ENCODE measurements around the gene PAK3. TPM values are rescaled to one million over a fixed set of nuclear protein-coding genes. Genes with fewer than 3 reads are reported as not detected.
A peak's percentile ranks its signal among the peaks of the same experiment; 100 is the strongest.

PAK3 gene
- total RNA-seq, 1 donor from 2014 or later, result 1.4 TPM

DNA sequence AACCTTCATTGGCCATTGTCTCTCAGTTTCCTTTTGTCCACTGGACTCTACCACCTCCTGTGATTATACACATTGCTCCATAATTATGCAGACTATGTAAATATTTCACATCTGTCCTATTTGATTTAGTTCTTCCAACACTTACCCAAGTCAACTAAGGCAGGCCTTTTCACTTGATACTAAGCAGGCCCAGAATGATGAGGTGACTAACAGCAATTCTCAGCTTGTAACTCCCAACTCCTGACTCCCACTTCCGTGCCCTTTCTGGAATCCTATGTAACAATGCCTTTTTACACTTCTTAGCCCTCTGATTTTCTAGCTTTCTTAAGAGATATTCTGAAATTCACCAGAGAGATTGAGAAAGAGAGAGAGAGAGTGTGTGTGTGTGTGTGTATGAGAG is 6.6 kb downstream of the PAK3 start:
- no peaks in the 10 kb centered on the region for H3K27me3 ChIP-seq
- intact Hi-C loops (cut with DNase I), result no loop called here
- no peaks in the 10 kb centered on the region for H3K36me3 ChIP-seq
- H3K27ac ChIP-seq, result no peak overlapping the region
- no peak for DNase-seq
- H3K4me1 ChIP-seq, result no peaks in the 10 kb centered on the region
- H3K9me3 ChIP-seq, result no peaks in the 10 kb centered on the region
- ATAC-seq, result no peak
- no peak overlapping the region for H3K4me3 ChIP-seq
- TF ChIP-seq, protein P1, sequence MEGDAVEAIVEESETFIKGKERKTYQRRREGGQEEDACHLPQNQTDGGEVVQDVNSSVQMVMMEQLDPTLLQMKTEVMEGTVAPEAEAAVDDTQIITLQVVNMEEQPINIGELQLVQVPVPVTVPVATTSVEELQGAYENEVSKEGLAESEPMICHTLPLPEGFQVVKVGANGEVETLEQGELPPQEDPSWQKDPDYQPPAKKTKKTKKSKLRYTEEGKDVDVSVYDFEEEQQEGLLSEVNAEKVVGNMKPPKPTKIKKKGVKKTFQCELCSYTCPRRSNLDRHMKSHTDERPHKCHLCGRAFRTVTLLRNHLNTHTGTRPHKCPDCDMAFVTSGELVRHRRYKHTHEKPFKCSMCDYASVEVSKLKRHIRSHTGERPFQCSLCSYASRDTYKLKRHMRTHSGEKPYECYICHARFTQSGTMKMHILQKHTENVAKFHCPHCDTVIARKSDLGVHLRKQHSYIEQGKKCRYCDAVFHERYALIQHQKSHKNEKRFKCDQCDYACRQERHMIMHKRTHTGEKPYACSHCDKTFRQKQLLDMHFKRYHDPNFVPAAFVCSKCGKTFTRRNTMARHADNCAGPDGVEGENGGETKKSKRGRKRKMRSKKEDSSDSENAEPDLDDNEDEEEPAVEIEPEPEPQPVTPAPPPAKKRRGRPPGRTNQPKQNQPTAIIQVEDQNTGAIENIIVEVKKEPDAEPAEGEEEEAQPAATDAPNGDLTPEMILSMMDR (IDR thresholded peaks at IDR 0.05), result no peak

DNA sequence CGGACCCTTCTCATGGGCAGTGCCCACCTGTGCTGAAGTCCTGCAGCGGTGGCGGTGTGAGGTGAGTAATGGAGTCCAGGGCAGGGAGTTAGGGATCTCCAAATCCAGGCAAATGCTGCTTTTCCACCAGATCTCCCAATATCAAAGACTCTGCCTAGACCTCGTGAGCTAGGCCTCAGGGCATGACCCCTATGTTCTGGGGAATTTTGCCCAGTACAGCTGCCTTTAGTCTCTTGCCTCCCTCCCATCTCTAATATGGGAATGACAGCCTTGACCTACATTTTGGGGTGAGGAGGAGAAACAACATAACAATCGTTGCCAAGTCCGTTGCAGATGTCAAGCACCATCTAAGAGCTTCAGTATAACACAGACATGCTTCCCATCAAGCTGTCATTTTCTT is 7.3 kb downstream of the PAK3 start:
- Histone ChIP-seq H3K9me3 (no peaks in the 10 kb centered on the region), H3K4me3 (no peak overlapping the region), H3K4me1 (no peaks in the 10 kb centered on the region), H3K27me3 (no peaks in the 10 kb centered on the region), H3K36me3 (no peaks in the 10 kb centered on the region), H3K27ac (no peak overlapping the region)
- no peak for DNase-seq
- ATAC-seq, result peak; percentile 30
- TF ChIP-seq, protein P1 (IDR thresholded peaks at IDR 0.05), result no peak
- intact Hi-C loops (cut with DNase I), result no loop called here

DNA sequence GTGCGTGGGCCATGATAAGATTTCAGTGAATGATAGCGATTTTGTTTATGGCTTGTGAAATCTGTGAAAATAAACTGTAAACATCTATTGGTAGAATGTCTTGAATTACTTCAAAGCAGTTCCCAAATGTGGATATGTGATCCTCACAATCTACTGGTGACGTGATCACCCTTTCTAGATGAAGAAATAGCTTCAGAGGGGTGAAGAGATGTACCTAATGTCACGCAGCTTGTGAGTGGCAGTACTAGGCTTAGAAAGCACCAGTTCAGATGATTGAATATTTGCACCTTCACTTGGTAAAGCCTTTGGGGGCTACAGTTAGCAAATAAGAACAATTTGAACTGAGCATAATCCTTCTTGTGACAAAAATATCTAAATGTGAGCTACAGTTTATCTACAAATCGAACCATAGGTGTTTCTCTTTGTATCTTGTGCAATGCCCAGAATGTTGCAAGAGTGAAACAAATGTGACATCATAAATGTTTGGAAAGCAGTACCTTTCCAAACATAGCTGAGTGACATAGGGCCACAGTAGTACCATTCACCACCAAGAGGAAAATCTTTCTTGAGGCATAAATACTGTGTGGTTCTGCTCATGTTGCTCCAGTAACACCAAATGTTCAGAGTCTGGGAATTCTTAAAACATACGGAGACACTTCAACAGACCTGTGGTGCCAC is 14.2 kb downstream of the PAK3 start:
- ATAC-seq, result no peak
- no peaks in the 10 kb centered on the region for H3K27me3 ChIP-seq

DNA sequence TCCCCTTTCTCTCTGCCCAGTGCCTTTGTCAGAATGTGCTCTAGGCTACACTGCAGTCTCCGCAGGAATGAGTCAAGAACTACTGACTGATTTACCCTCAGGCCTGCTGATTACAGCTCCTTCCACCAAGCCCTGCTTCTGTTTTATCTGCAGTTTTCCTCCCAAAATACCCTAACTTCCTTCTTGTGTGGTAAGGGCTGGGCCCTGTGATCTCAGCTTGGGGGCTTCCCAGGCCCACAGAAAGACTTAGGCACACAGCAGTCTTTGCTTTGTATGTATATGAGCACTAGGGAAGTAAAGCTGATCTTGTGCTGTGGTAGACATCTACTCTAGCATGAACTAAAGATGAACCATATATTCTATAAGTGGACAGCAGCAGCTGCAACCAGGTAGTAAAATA is 18.8 kb downstream of the PAK3 start:
- Histone ChIP-seq H3K4me1 (no peaks in the 10 kb centered on the region), H3K9me3 (no peaks in the 10 kb centered on the region), H3K27ac (no peak overlapping the region), H3K4me3 (no peak overlapping the region), H3K36me3 (no peaks in the 10 kb centered on the region), H3K27me3 (no peaks in the 10 kb centered on the region)
- no peak for DNase-seq
- TF ChIP-seq, protein P1 (IDR thresholded peaks at IDR 0.05), result no peak
- intact Hi-C loops (cut with DNase I), result no loop called here
- ATAC-seq, result no peak

More for the DNA sequence above, 14.2 kb downstream of the PAK3 start:
- no peak overlapping the region for H3K4me3 ChIP-seq
- no peaks in the 10 kb centered on the region for H3K9me3 ChIP-seq
- H3K27ac ChIP-seq, result no peak overlapping the region
- intact Hi-C loops (cut with DNase I), result no loop called here
- H3K4me1 ChIP-seq, result no peaks in the 10 kb centered on the region
- TF ChIP-seq, protein P1 (IDR thresholded peaks at IDR 0.05), result no peak
- no peaks in the 10 kb centered on the region for H3K36me3 ChIP-seq
- no peak for DNase-seq

DNA sequence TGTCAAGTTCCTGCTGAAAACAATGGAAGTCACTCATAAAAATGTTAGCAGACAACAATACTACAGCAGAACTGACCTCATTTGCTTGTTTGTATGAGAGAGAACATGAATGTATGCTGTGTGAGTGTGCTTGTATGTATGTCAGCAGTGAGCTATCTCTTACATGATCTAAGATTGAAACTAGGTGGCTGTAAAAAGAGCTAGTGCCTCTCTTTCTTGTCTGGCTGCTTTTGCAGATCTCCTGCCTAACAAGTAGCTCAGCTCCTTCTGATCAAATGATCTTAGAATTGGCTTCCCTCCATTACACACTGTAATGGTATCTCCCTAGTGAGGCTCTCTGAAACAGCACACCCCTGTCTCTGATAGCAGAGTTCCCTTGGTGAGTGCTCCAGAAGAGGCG is 20.7 kb downstream of the PAK3 start:
- Histone ChIP-seq H3K4me3 (no peak overlapping the region), H3K27ac (no peak overlapping the region), H3K4me1 (no peaks in the 10 kb centered on the region), H3K9me3 (no peaks in the 10 kb centered on the region), H3K27me3 (no peaks in the 10 kb centered on the region), H3K36me3 (no peaks in the 10 kb centered on the region)
- intact Hi-C loops (cut with DNase I), result no loop called here
- ATAC-seq (no peak), DNase-seq (no peak)
- TF ChIP-seq, protein P1 (IDR thresholded peaks at IDR 0.05), result no peak

DNA sequence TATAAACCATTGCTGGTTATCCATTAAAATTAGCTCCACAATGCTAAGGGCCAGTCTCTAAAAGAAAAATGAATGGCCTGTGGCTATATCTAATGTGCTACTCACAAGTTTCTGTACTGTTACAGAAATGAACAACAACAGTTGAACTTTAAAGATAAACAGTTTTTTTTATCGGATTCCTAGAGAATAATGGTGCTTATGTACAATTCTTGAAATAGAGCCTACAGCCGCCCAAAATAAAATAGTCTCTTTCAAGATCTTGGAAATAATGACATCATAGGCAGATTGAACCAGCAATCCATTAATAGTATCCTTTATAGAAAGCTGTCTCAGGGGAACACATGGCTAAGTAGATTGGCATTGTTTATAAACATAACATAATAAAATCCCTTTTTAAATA is 23.4 kb downstream of the PAK3 start:
- no peak for DNase-seq
- Histone ChIP-seq H3K9me3 (no peaks in the 10 kb centered on the region), H3K4me1 (no peaks in the 10 kb centered on the region), H3K36me3 (no peaks in the 10 kb centered on the region), H3K27ac (no peak overlapping the region), H3K27me3 (no peaks in the 10 kb centered on the region), H3K4me3 (no peak overlapping the region)
- no peak for ATAC-seq
- intact Hi-C loops (cut with DNase I), result no loop called here
- TF ChIP-seq, protein P1 (IDR thresholded peaks at IDR 0.05), result no peak
